Esophagus squamous epithelium (tissue), 4 donors: Measurements from ENCODE around the gene DCT.

Source experiments
- CTCF ChIP-seq, 6 experiments: fragments of 450-650 bp in 4 of 6; fragments of 200-600 bp in 2 of 6; sonication (generic) in 2 of 6; IDR thresholded peaks; one replicate each; pipeline ENCODE4 v1.5.1; 2016 to 2019; ENCODE audit warnings: antibody characterized with exemption in 6 of 6, mild to moderate bottlenecking in 4 of 6, moderate library complexity in 4 of 6
- POLR2A ChIP-seq, 4 donors: fragments of 450-650 bp; IDR thresholded peaks; one replicate each; pipeline ENCODE4 v1.6.1; 2017; ENCODE audit warnings: antibody characterized with exemption in 4 of 4, mild to moderate bottlenecking in 4 of 4, moderate library complexity in 3 of 4

- TF ChIP-seq CTCF (IDR thresholded peaks at IDR 0.05) = no peak
- TF ChIP-seq POLR2A (IDR thresholded peaks at IDR 0.05) = no peak
Observed at GRCh38 chr13:94394723-94395122, 84.8 kb downstream of the DCT start.
